Activated naive CD4-positive, alpha-beta T cell (primary cell): ENCODE results near the gene SLC15A4.
"Not testable (repeated sequence)": the region's sequence is repeated elsewhere in the genome, so short reads cannot be mapped to it uniquely, and the experiment has no call there.

Experiments used
- DNase-seq, 4 experiments: peaks; one replicate each; lab custom pipeline; 2025; lab: John Stamatoyannopoulos, UW

The SLC15A4 gene

GRCh38 chr12:128844031-128844635, 20.4 kb upstream of the SLC15A4 start:
- DNase-seq, result no peak

- no peak for DNase-seq
These were observed 19.8 kb upstream of the SLC15A4 start for GRCh38 chr12:128843538-128843937.

GRCh38 chr12:128842579-128842978, 18.8 kb upstream of the SLC15A4 start:
- DNase-seq, result no peak

GRCh38 chr12:128840862-128841468, 17.2 kb upstream of the SLC15A4 start:
- DNase-seq, result no peak

GRCh38 chr12:128839885-128840284, 16.1 kb upstream of the SLC15A4 start:
- not testable (repeated sequence) for DNase-seq

GRCh38 chr12:128833418-128833817, 9.7 kb upstream of the SLC15A4 start:
- DNase-seq, result no peak

- no peak for DNase-seq
These were observed 6.7 kb upstream of the SLC15A4 start for GRCh38 chr12:128830505-128830893.

- DNase-seq, result no peak
These were observed 6.2 kb upstream of the SLC15A4 start for GRCh38 chr12:128829861-128830504.

GRCh38 chr12:128827724-128828123, 4.0 kb upstream of the SLC15A4 start:
- no peak for DNase-seq

- no peak for DNase-seq
These were observed 2.1 kb upstream of the SLC15A4 start for GRCh38 chr12:128825835-128826234.

GRCh38 chr12:128823216-128823915, 392 bp downstream of the SLC15A4 start:
- no peak for DNase-seq

- no peak for DNase-seq
These were observed 2.9 kb downstream of the SLC15A4 start for GRCh38 chr12:128820723-128821432.

- DNase-seq, result no peak
These were observed 3.5 kb downstream of the SLC15A4 start for GRCh38 chr12:128820253-128820652.

- DNase-seq, result no peak
These were observed 4.2 kb downstream of the SLC15A4 start for GRCh38 chr12:128819293-128820144.

GRCh38 chr12:128818065-128819022, 5.4 kb downstream of the SLC15A4 start:
- DNase-seq, result no peak

- no peak for DNase-seq
These were observed 6.4 kb downstream of the SLC15A4 start for GRCh38 chr12:128817111-128818015.

- DNase-seq, result no peak
These were observed 7.2 kb downstream of the SLC15A4 start for GRCh38 chr12:128816643-128816920.

GRCh38 chr12:128815779-128816642, 7.7 kb downstream of the SLC15A4 start:
- no peak for DNase-seq
